Spleen (tissue), 11 donors: ENCODE measurements around the gene GNAI2. TPM values are rescaled to one million over a fixed set of nuclear protein-coding genes. Genes with fewer than 3 reads are reported as not detected.

Source experiments
- DNase-seq: peaks from one replicate; pipeline ENCODE4 v3.0.0-alpha.2; 2020
- H3K27ac ChIP-seq, 8 donors: fragments of 200-600 bp; sonication (generic) in 7 of 8; 1 replicate in 4 of 8; 2 replicates in 4 of 8; pipeline versions ENCODE4 v1.5.0 to v1.8.0; 2016 to 2021; ENCODE audit warnings: inconsistent platforms in 4 of 8, mild to moderate bottlenecking in 4 of 8, moderate library complexity in 1 of 8
- H3K27me3 ChIP-seq, 7 donors: fragments of 200-600 bp; sonication (generic) in 6 of 7; replicated peaks in 1 of 7; 1 replicate in 4 of 7; 2 replicates in 3 of 7; pipeline versions ENCODE4 v1.5.0 to v1.8.0; 2016 to 2021; ENCODE audit warnings: inconsistent platforms in 3 of 7, mild to moderate bottlenecking in 1 of 7
- H3K36me3 ChIP-seq, 6 donors: fragments of 200-600 bp; sonication (generic) in 5 of 6; 1 replicate in 4 of 6; 2 replicates in 2 of 6; pipeline versions ENCODE4 v1.5.0 to v1.8.0; 2016 to 2021; ENCODE audit warnings: inconsistent platforms in 2 of 6
- H3K4me1 ChIP-seq, 6 donors: fragments of 200-600 bp; sonication (generic) in 5 of 6; 1 replicate in 3 of 6; 2 replicates in 3 of 6; pipeline versions ENCODE4 v1.5.0 to v1.8.0; 2016 to 2021; ENCODE audit warnings: inconsistent platforms in 3 of 6
- H3K4me3 ChIP-seq, 8 donors: fragments of 200-600 bp; sonication (generic) in 7 of 8; 1 replicate in 4 of 8; 2 replicates in 4 of 8; pipeline versions ENCODE4 v1.5.0 to v1.8.0; 2016 to 2021; ENCODE audit warnings: inconsistent platforms in 4 of 8, mild to moderate bottlenecking in 4 of 8, moderate library complexity in 2 of 8
- H3K9me3 ChIP-seq, 8 donors: fragments of 200-600 bp; sonication (generic) in 7 of 8; 1 replicate in 4 of 8; 2 replicates in 4 of 8; pipeline versions ENCODE4 v1.5.0 to v1.8.0; 2016 to 2021; ENCODE audit warnings: inconsistent platforms in 4 of 8
- CTCF ChIP-seq, 11 experiments: fragments of 200-600 bp in 7 of 11; fragments of 450-650 bp in 4 of 11; sonication (generic) in 4 of 11; IDR thresholded peaks in 8 of 11; conservative IDR thresholded peaks in 3 of 11; 1 replicate in 7 of 11; 2 replicates in 4 of 11; pipeline versions ENCODE4 v1.4.0 to v1.8.0; 2016 to 2021; ENCODE audit warnings: antibody characterized with exemption in 11 of 11, inconsistent platforms in 4 of 11, mild to moderate bottlenecking in 1 of 11
- POLR2A ChIP-seq, 3 donors: fragments of 450-650 bp; IDR thresholded peaks; one replicate each; pipeline ENCODE4 v1.5.1; 2017; ENCODE audit warnings: antibody characterized with exemption in 3 of 3, mild to moderate bottlenecking in 1 of 3
- POLR2AphosphoS5 ChIP-seq, 3 donors: sonication (generic); formaldehyde crosslinking; IDR thresholded peaks; one replicate each; pipeline ENCODE4 v1.5.1; 2017; ENCODE audit warnings: antibody characterized with exemption in 3 of 3
- WGBS, 5 donors: extraction: QIAGEN DNeasy Blood & Tissue Kit in 3 of 5; methylation state at CpG; one replicate each; pipeline versions ENCODE4 v1.1.5 to v1.1.7; 2013 to 2018; 5-methylcytosine and 5-hydroxymethylcytosine counted together
- intact Hi-C: fragments of 100-400 bp; cut with DNase I; formaldehyde crosslinking; loops from one replicate; pipeline ENCODE4 v1.15.0; 2023; ENCODE audit warnings: low total_unique reads
- polyA plus RNA-seq, 3 donors: library from polyadenylated mRNA; stranded (reverse); fragments of 200-250 nt; gene quantifications; one replicate each; pipeline ENCODE4 v1.2.1, GENCODE V29; 2013
- total RNA-seq, 7 donors: library from RNA; depleted of rRNA in 3 of 7; stranded (reverse); fragments of >200 nt in 3 of 7; fragmentation: NEBNext Ultra II Directional in 4 of 7; extraction: Animal tissue kit (Norgen Biotek cat#: 25700) in 4 of 7; gene quantifications; one replicate each; pipeline versions ENCODE4 v1.1.0 to v1.2.1, GENCODE V29; 2016 to 2021
- donor health status: healthy with polysubstance abuse.
- donor health status: DM: no; HTN: no; CAD: no; lungs with moderate emphysema.
- donor health status: DM: no; HTN: no; CAD: no.
- donor health status: Bipolar disorder and iron deficiency.
- donor health status: healthy.
- donor health status: DM: no; HTN: no; CAD: no.
- donor health status: DM: yes; HTN: yes; CAD: no.

The GNAI2 gene
- total and polyA plus RNA-seq, 10 donors = 147 to 466 (median 360) TPM

- peak in 2 of 3 donors; percentile 13 to 62 for TF ChIP-seq POLR2AphosphoS5 (IDR thresholded peaks at IDR 0.05)
- no peak for TF ChIP-seq CTCF (IDR thresholded peaks at IDR 0.05 in 8 of 11, conservative IDR thresholded peaks at IDR 0.05 in 3 of 11)
- no peak for TF ChIP-seq POLR2A (IDR thresholded peaks at IDR 0.05)
- Histone ChIP-seq H3K4me3 (peak overlapping the region in 1 of 8 donors; percentile 68), H3K27me3 (no peaks in the 10 kb centered on the region), H3K27ac (peak overlapping the region; percentile 88 to 99 (median 94)), H3K4me1 (peaks cover 23 to 88% (median 59%) of the 10 kb centered on the region in 6 donors), H3K36me3 (peaks cover 0 to 57% (median 53%) of the 10 kb centered on the region in 6 donors), H3K9me3 (no peaks in the 10 kb centered on the region)
- DNase-seq = no peak
- intact Hi-C loops = no loop called here
- WGBS, 5 donors = 72 to 82% (median 79%) methylated on average over 16 of the region's 16 CpGs
Measured at GRCh38 chr3:50258979-50259378, 23.0 kb downstream of the GNAI2 start.

DNA sequence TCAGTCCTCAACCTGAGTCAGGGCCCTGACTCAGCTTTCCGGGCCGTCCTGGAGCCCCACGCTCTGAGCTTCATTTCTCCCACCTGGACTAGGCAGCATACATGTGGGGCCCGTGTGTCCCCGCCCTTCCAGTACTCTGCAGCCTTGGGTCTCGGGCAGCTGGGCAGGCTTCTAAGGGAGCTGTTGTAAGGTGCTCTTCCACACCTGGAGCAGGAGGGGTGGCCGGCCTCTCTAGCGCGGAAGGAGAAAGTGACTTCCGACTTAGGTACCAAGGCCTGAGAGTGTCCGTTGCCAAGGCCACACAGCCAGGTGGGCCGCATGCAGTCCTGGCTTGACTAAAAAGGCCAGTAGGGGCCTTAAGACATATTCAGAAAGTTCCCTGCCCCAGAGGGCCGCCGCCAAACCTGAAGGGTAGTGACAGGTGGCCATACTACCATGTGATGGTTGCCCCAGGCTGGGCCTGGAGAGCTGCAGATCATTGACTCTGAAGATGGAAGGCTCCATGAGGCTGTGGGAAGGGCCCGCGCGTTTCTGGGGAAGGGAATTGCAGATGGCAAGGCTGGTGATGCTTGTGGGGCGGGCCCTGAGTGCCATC is 23.5 kb downstream of the GNAI2 start:
- Histone ChIP-seq H3K4me1 (peaks cover 17 to 88% (median 55%) of the 10 kb centered on the region in 6 donors), H3K4me3 (peak overlapping the region in 5 of 8 donors; percentile 38 to 68 (median 42)), H3K36me3 (peaks cover 0 to 52% (median 47%) of the 10 kb centered on the region in 6 donors), H3K27ac (peak overlapping the region; percentile 88 to 99 (median 94)), H3K27me3 (no peaks in the 10 kb centered on the region), H3K9me3 (no peaks in the 10 kb centered on the region)
- WGBS, 5 donors = 47 to 58% (median 55%) methylated on average over 13 to 18 of the region's 18 CpGs
- TF ChIP-seq CTCF (IDR thresholded peaks at IDR 0.05 in 8 of 11, conservative IDR thresholded peaks at IDR 0.05 in 3 of 11) (no peak), POLR2AphosphoS5 (IDR thresholded peaks at IDR 0.05) (no peak), POLR2A (IDR thresholded peaks at IDR 0.05) (no peak)
- DNase-seq = no peak
- intact Hi-C loops = no loop called here

- TF ChIP-seq POLR2AphosphoS5 (IDR thresholded peaks at IDR 0.05) = peak; percentile 89 to 93 (median 91)
- peak in 1 of 3 donors; percentile 4 for TF ChIP-seq POLR2A (IDR thresholded peaks at IDR 0.05)
- peak; percentile 95 to 100 (median 99) for TF ChIP-seq CTCF (IDR thresholded peaks at IDR 0.05 in 8 of 11, conservative IDR thresholded peaks at IDR 0.05 in 3 of 11)
- WGBS, 5 donors = 2 to 7% (median 3%) methylated on average over 23 to 70 of the region's 70 CpGs
Measured at GRCh38 chr3:50260027-50260941, 24.3 kb downstream of the GNAI2 start.

More at GRCh38 chr3:50260027-50260941, 24.3 kb downstream of the GNAI2 start:
- intact Hi-C loops = no loop called here
- peak; percentile 99 for DNase-seq
- Histone ChIP-seq H3K4me3 (peak overlapping the region in 7 of 8 donors; percentile 29 to 68 (median 40)), H3K4me1 (peaks cover 12 to 86% (median 49%) of the 10 kb centered on the region in 6 donors), H3K27ac (peak overlapping the region; percentile 88 to 99 (median 94)), H3K27me3 (no peaks in the 10 kb centered on the region), H3K36me3 (peaks cover 0 to 44% (median 40%) of the 10 kb centered on the region in 6 donors), H3K9me3 (no peaks in the 10 kb centered on the region)
